Measurements from ENCODE around the gene ZNF154. TPM values are rescaled to one million over a fixed set of nuclear protein-coding genes. Genes with fewer than 3 reads are reported as not detected.

The ZNF154 gene
- total RNA-seq, 1 donor from 2014 or later, result 2.5 TPM

GRCh38 chr19:57719424-57719823 lies 10.4 kb upstream of the ZNF154 start:
- intact Hi-C loops (cut with DNase I), result no loop called here
- H3K4me1 ChIP-seq, result no peaks in the 10 kb centered on the region
- H3K9me3 ChIP-seq, result peaks cover 93% of the 10 kb centered on the region
- no peak for ATAC-seq
- H3K4me3 ChIP-seq, result no peak overlapping the region
- peaks cover 34% of the 10 kb centered on the region for H3K36me3 ChIP-seq
- no peak for DNase-seq
- no peak for TF ChIP-seq CTCF (IDR thresholded peaks at IDR 0.05)
- no peaks in the 10 kb centered on the region for H3K27me3 ChIP-seq (ENCODE audit: low read depth)
- H3K27ac ChIP-seq, result no peak overlapping the region

GRCh38 chr19:57712222-57712621 lies 3.2 kb upstream of the ZNF154 start:
- H3K4me1 ChIP-seq, result no peaks in the 10 kb centered on the region
- TF ChIP-seq CTCF (IDR thresholded peaks at IDR 0.05), result no peak
- H3K27me3 ChIP-seq (ENCODE audit: low read depth), result no peaks in the 10 kb centered on the region
- DNase-seq (no peak), ATAC-seq (no peak)
- H3K27ac ChIP-seq, result no peak overlapping the region
- H3K4me3 ChIP-seq, result no peak overlapping the region
- peaks cover 78% of the 10 kb centered on the region for H3K9me3 ChIP-seq
- intact Hi-C loops (cut with DNase I), result no loop called here
- no peaks in the 10 kb centered on the region for H3K36me3 ChIP-seq

- TF ChIP-seq CTCF (IDR thresholded peaks at IDR 0.05), result no peak
- Histone ChIP-seq H3K27ac (no peak overlapping the region), H3K27me3 (ENCODE audit: low read depth) (no peaks in the 10 kb centered on the region), H3K4me3 (peak overlapping the region; percentile 56), H3K36me3 (no peaks in the 10 kb centered on the region), H3K4me1 (no peaks in the 10 kb centered on the region), H3K9me3 (peaks cover 74% of the 10 kb centered on the region)
- ATAC-seq (no peak), DNase-seq (no peak)
- intact Hi-C loops (cut with DNase I), result no loop called here
Measured at GRCh38 chr19:57709616-57710015, 612 bp upstream of the ZNF154 start.

- Histone ChIP-seq H3K9me3 (peaks cover 87% of the 10 kb centered on the region), H3K27ac (no peak overlapping the region), H3K36me3 (peaks cover 5% of the 10 kb centered on the region), H3K27me3 (ENCODE audit: low read depth) (no peaks in the 10 kb centered on the region), H3K4me3 (no peak overlapping the region), H3K4me1 (no peaks in the 10 kb centered on the region)
- ATAC-seq, result no peak
- intact Hi-C loops (cut with DNase I), result no loop called here
- no peak for TF ChIP-seq CTCF (IDR thresholded peaks at IDR 0.05)
- no peak for DNase-seq
Measured at GRCh38 chr19:57706346-57706745, 2.7 kb downstream of the ZNF154 start.

GRCh38 chr19:57701625-57702024 lies 7.4 kb downstream of the ZNF154 start:
- no peaks in the 10 kb centered on the region for H3K27me3 ChIP-seq (ENCODE audit: low read depth)
- TF ChIP-seq CTCF (IDR thresholded peaks at IDR 0.05), result no peak
- H3K27ac ChIP-seq, result no peak overlapping the region
- no peak for ATAC-seq
- DNase-seq, result no peak
- H3K9me3 ChIP-seq, result peaks cover 89% of the 10 kb centered on the region
- peaks cover 5% of the 10 kb centered on the region for H3K36me3 ChIP-seq
- no peak overlapping the region for H3K4me3 ChIP-seq
- no peaks in the 10 kb centered on the region for H3K4me1 ChIP-seq
- intact Hi-C loops (cut with DNase I), result no loop called here

- no peak for TF ChIP-seq CTCF (IDR thresholded peaks at IDR 0.05)
- Histone ChIP-seq H3K4me3 (no peak overlapping the region), H3K4me1 (no peaks in the 10 kb centered on the region), H3K9me3 (peaks cover 98% of the 10 kb centered on the region), H3K36me3 (peaks cover 25% of the 10 kb centered on the region), H3K27ac (no peak overlapping the region), H3K27me3 (ENCODE audit: low read depth) (no peaks in the 10 kb centered on the region)
- intact Hi-C loops (cut with DNase I), result no loop called here
- no peak for ATAC-seq
- no peak for DNase-seq
Measured at GRCh38 chr19:57689750-57690149, 19.3 kb downstream of the ZNF154 start.

All from lower lobe of right lung (tissue), 2 donors.